ENCODE results near the gene COL5A2. TPM values are rescaled to one million over a fixed set of nuclear protein-coding genes. Genes with fewer than 3 reads are reported as not detected.
A peak's percentile ranks its signal among the peaks of the same experiment; 100 is the strongest.

Gene COL5A2
- polyA plus RNA-seq, 4 donors, result 0.45 to 66.1 (median 7.8) TPM

DNA sequence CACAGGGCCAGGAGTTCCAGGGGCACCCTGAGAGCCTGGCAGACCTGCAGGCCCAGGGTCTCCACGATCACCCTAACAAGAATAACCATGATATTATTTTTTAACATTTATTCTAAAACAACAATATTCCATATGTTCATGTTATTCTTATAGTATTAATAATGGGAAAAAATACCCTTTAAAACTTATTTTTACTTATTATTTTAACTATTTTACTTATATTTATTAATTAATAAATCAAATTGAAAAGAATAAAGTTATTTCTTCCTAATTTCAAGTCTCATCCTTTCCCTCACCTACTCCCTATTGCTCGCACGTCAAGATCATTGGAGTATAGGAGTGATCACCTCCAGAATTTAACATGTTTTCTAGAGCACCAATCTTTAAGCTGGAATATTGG lies 133.7 kb downstream of the COL5A2 start:
- Histone ChIP-seq H3K9me3 (ENCODE audit: control insufficient read depth in 2 of 2, insufficient read depth in 1 of 2, low read depth in 1 of 2, low read length in 1 of 2) (no peaks in the 10 kb centered on the region), H3K4me1 (ENCODE audit: control insufficient read depth in 3 of 3, insufficient read depth in 2 of 3, low read depth in 1 of 3, low read length in 2 of 3) (no peaks in the 10 kb centered on the region), H3K36me3 (ENCODE audit: control insufficient read depth in 3 of 3, insufficient read depth in 2 of 3, low read depth in 1 of 3, low read length in 3 of 3) (peaks cover 0 to 7% (median 0%) of the 10 kb centered on the region in 3 donors), H3K27ac (ENCODE audit: low read depth in 1 of 3, low read length in 2 of 3) (no peak overlapping the region), H3K4me3 (ENCODE audit: low read depth in 1 of 3, low read length in 3 of 3) (no peak overlapping the region), H3K27me3 (ENCODE audit: control insufficient read depth in 3 of 3, insufficient read depth in 3 of 3, low read length in 3 of 3) (no peaks in the 10 kb centered on the region)
- no peak for FAIRE-seq
- 80 to 91% (median 83%) methylated on average over 3 of the region's 3 CpGs for WGBS, 3 donors
- no peak for DNase-seq

DNA sequence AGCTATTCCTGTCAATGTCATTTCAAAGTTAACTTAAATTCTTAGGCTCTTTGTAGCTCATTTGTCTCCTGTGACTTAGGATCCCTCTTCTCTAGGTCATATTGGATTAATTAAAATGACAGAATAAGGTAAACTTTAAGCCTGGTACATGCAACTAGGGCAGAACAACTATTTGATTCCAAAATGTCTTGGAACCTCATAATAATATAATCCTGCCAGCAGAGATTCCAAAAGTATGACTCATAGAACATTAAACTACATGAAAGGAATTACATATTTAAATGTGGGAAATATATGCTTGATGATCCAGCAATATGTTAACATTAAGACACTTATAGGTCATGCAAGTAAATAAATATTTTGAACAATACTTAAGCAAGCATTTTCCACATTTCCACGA lies 142.0 kb downstream of the COL5A2 start:
- H3K9me3 ChIP-seq (ENCODE audit: control insufficient read depth in 2 of 2, insufficient read depth in 1 of 2, low read depth in 1 of 2, low read length in 1 of 2), result no peaks in the 10 kb centered on the region
- no peak overlapping the region for H3K4me3 ChIP-seq (ENCODE audit: low read depth in 1 of 3, low read length in 3 of 3)
- no peak for FAIRE-seq
- DNase-seq, result no peak
- peaks cover 0 to 13% (median 0%) of the 10 kb centered on the region in 3 donors for H3K36me3 ChIP-seq (ENCODE audit: control insufficient read depth in 3 of 3, insufficient read depth in 2 of 3, low read depth in 1 of 3, low read length in 3 of 3)
- no peaks in the 10 kb centered on the region for H3K4me1 ChIP-seq (ENCODE audit: control insufficient read depth in 3 of 3, insufficient read depth in 2 of 3, low read depth in 1 of 3, low read length in 2 of 3)
- WGBS, 3 donors, result 79 to 87% (median 85%) methylated on average over 1 of the region's 1 CpG
- no peaks in the 10 kb centered on the region for H3K27me3 ChIP-seq (ENCODE audit: control insufficient read depth in 3 of 3, insufficient read depth in 3 of 3, low read length in 3 of 3)
- H3K27ac ChIP-seq (ENCODE audit: low read depth in 1 of 3, low read length in 2 of 3), result no peak overlapping the region

DNA sequence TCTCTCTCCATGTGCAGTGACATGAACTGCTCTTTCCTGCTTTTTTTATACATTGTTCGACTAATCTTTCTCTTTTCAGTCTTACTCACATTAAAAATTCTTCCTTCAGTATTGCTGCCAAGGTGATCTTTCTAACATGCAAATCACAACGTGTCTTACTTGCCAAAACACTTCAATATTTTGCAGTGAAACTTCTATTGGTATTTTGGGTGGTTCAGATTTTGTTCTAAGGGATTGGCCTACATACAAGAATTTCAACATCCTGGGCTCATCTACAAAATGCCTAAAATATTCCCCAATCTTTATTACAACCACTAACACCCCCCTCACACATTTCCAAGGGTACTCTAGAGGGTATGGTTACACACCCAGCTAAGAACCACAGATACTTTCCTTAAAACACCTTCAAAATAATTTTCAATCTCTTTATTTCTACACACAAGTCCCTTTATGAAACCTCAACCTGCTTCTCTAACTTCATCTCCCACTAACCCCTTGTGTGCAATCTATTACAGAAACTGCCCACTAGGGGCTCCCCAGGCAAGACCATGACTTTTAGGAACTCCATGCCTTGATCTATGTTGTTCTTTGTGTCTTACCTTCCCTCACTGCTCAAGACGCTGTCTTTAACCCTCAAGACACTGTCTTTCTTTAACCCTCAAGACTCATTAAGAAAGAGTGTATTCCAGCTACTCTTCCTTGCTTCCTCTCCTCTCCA lies 154.5 kb downstream of the COL5A2 start:
- H3K4me3 ChIP-seq (ENCODE audit: low read depth in 1 of 3, low read length in 3 of 3), result no peak overlapping the region
- 49 to 54% (median 53%) methylated on average over 3 of the region's 3 CpGs for WGBS, 3 donors
- H3K36me3 ChIP-seq (ENCODE audit: control insufficient read depth in 3 of 3, insufficient read depth in 2 of 3, low read depth in 1 of 3, low read length in 3 of 3), result no peaks in the 10 kb centered on the region
- FAIRE-seq (no peak), DNase-seq (no peak)
- H3K27ac ChIP-seq (ENCODE audit: low read depth in 1 of 3, low read length in 2 of 3), result no peak overlapping the region
- H3K4me1 ChIP-seq (ENCODE audit: control insufficient read depth in 3 of 3, insufficient read depth in 2 of 3, low read depth in 1 of 3, low read length in 2 of 3), result no peaks in the 10 kb centered on the region
- H3K27me3 ChIP-seq (ENCODE audit: control insufficient read depth in 3 of 3, insufficient read depth in 3 of 3, low read length in 3 of 3), result no peaks in the 10 kb centered on the region
- H3K9me3 ChIP-seq (ENCODE audit: control insufficient read depth in 2 of 2, insufficient read depth in 1 of 2, low read depth in 1 of 2, low read length in 1 of 2), result no peaks in the 10 kb centered on the region

DNA sequence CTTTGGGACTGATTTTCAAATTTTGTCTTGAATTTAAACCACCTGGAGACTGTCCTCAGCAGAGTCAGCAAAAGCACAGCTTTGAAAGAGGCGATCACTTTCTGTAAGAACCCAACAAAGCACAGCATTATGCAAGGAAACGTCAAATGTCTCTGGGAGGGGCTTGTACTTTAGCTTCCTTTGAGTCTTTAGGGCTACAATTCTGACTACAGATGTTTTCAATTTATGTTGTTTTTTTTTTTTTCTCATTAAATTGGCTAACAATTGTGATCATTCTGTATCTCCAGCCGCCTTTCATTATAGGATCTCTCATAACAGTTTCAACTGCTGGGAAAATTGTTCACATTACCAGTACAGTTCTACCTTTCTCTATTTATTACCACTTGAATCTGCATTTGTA lies 157.1 kb downstream of the COL5A2 start:
- no peak for DNase-seq
- 58 to 85% (median 84%) methylated on average over 3 of the region's 3 CpGs for WGBS, 3 donors
- no peaks in the 10 kb centered on the region for H3K4me1 ChIP-seq (ENCODE audit: control insufficient read depth in 3 of 3, insufficient read depth in 2 of 3, low read depth in 1 of 3, low read length in 2 of 3)
- peak overlapping the region in 1 of 3 donors; percentile 3 for H3K27ac ChIP-seq (ENCODE audit: low read depth in 1 of 3, low read length in 2 of 3)
- H3K4me3 ChIP-seq (ENCODE audit: low read depth in 1 of 3, low read length in 3 of 3), result no peak overlapping the region
- H3K27me3 ChIP-seq (ENCODE audit: control insufficient read depth in 3 of 3, insufficient read depth in 3 of 3, low read length in 3 of 3), result no peaks in the 10 kb centered on the region
- H3K36me3 ChIP-seq (ENCODE audit: control insufficient read depth in 3 of 3, insufficient read depth in 2 of 3, low read depth in 1 of 3, low read length in 3 of 3), result no peaks in the 10 kb centered on the region
- FAIRE-seq, result no peak
- H3K9me3 ChIP-seq (ENCODE audit: control insufficient read depth in 2 of 2, insufficient read depth in 1 of 2, low read depth in 1 of 2, low read length in 1 of 2), result no peaks in the 10 kb centered on the region

DNA sequence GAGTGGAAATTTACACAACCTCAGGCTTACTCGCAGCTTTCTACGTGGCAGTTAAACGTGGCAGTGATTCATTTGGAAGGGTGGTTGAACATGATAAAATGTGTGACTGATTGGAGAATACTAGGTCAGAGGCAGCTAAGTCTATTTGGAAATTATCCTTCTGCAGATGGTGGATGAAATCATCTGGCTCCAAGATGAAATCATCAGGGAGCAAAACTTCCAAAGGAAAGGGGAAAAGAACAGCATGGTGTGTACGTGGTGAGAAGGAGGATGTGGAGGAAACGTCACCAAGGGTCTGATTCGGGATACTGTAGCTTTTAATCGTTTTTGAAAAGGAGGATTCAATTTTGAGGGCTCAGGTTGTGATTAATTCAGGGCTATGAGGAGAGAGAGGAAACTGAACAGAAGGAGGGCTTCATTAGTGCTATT lies 157.5 kb downstream of the COL5A2 start:
- Histone ChIP-seq H3K36me3 (ENCODE audit: control insufficient read depth in 3 of 3, insufficient read depth in 2 of 3, low read depth in 1 of 3, low read length in 3 of 3) (no peaks in the 10 kb centered on the region), H3K27ac (ENCODE audit: low read depth in 1 of 3, low read length in 2 of 3) (peak overlapping the region in 1 of 3 donors; percentile 3), H3K27me3 (ENCODE audit: control insufficient read depth in 3 of 3, insufficient read depth in 3 of 3, low read length in 3 of 3) (no peaks in the 10 kb centered on the region), H3K9me3 (ENCODE audit: control insufficient read depth in 2 of 2, insufficient read depth in 1 of 2, low read depth in 1 of 2, low read length in 1 of 2) (no peaks in the 10 kb centered on the region), H3K4me3 (ENCODE audit: low read depth in 1 of 3, low read length in 3 of 3) (no peak overlapping the region), H3K4me1 (ENCODE audit: control insufficient read depth in 3 of 3, insufficient read depth in 2 of 3, low read depth in 1 of 3, low read length in 2 of 3) (no peaks in the 10 kb centered on the region)
- FAIRE-seq (no peak), DNase-seq (no peak)
- 64 to 82% (median 78%) methylated on average over 7 of the region's 7 CpGs for WGBS, 3 donors

DNA sequence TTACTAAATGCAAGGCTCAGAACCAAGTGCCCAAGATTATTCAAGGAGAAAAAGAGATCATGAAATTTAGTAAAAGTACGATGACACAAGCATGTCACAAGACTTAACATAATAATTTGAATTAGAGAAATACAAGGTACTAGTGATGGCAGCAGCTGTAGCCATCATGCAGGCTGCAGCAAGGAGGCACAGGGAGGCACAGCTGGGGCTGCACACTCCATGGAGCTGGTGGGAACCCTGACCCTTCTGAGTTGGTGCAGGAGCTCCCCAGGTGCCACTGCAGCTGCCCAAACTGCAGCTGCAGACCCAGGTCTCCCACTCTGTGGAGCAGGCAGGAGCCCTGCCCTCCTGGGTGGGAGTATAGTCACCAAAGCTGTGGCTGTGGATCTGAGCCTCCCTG lies 159.4 kb downstream of the COL5A2 start:
- DNase-seq (no peak), FAIRE-seq (no peak)
- no peaks in the 10 kb centered on the region for H3K4me1 ChIP-seq (ENCODE audit: control insufficient read depth in 3 of 3, insufficient read depth in 2 of 3, low read depth in 1 of 3, low read length in 2 of 3)
- H3K4me3 ChIP-seq (ENCODE audit: low read depth in 1 of 3, low read length in 3 of 3), result no peak overlapping the region
- WGBS, 3 donors, result 79 to 85% (median 82%) methylated on average over 1 of the region's 1 CpG
- no peaks in the 10 kb centered on the region for H3K9me3 ChIP-seq (ENCODE audit: control insufficient read depth in 2 of 2, insufficient read depth in 1 of 2, low read depth in 1 of 2, low read length in 1 of 2)
- H3K36me3 ChIP-seq (ENCODE audit: control insufficient read depth in 3 of 3, insufficient read depth in 2 of 3, low read depth in 1 of 3, low read length in 3 of 3), result no peaks in the 10 kb centered on the region
- no peaks in the 10 kb centered on the region for H3K27me3 ChIP-seq (ENCODE audit: control insufficient read depth in 3 of 3, insufficient read depth in 3 of 3, low read length in 3 of 3)
- no peak overlapping the region for H3K27ac ChIP-seq (ENCODE audit: low read depth in 1 of 3, low read length in 2 of 3)

DNA sequence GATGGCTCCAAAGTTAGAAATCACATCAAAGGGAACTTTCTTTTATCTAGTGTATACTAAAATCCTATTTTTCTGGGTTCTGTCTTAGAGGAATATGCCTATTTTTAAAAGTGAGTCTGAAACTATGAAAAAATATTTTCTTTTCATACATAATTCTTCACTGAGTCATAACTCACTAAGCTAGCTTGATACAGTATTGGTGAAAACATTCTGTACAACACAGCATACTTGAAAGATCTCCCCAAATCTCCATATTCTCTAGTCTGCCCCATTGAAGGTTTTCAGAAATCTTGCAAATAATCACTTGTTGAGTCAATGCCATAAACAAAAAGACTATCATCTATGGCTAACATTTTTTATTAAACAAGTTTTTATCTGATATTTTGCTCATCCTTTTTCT lies 160.9 kb downstream of the COL5A2 start:
- Histone ChIP-seq H3K4me1 (ENCODE audit: control insufficient read depth in 3 of 3, insufficient read depth in 2 of 3, low read depth in 1 of 3, low read length in 2 of 3) (no peaks in the 10 kb centered on the region), H3K27ac (ENCODE audit: low read depth in 1 of 3, low read length in 2 of 3) (no peak overlapping the region), H3K27me3 (ENCODE audit: control insufficient read depth in 3 of 3, insufficient read depth in 3 of 3, low read length in 3 of 3) (no peaks in the 10 kb centered on the region), H3K9me3 (ENCODE audit: control insufficient read depth in 2 of 2, insufficient read depth in 1 of 2, low read depth in 1 of 2, low read length in 1 of 2) (no peaks in the 10 kb centered on the region), H3K4me3 (ENCODE audit: low read depth in 1 of 3, low read length in 3 of 3) (no peak overlapping the region), H3K36me3 (ENCODE audit: control insufficient read depth in 3 of 3, insufficient read depth in 2 of 3, low read depth in 1 of 3, low read length in 3 of 3) (no peaks in the 10 kb centered on the region)
- no peak for DNase-seq
- FAIRE-seq, result no peak

DNA sequence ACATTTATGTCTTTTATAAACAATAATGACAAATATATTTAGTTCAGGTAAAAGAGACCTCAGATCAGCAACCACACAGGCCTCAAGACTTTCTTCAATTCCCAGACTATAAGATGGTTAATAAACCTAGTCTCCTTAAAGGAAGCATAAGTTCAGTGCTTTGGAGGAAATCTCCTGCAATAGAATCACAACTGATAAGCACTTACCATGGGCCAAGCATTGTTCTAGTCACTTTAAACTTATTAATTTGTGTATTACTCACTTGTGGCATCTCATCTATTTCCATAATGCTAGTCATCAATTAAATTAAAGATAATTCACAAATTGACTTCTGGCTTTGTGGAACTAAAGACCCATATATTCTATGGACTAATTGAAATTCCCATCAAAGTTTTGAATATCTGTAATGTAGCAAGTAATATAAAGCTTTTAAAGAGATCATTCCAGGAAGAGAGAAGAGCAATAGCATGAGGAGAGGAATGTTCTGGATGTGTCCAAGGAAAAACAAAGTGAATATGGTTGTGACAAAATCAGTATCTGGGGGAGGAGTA lies 163.2 kb downstream of the COL5A2 start:
- Histone ChIP-seq H3K27me3 (ENCODE audit: control insufficient read depth in 3 of 3, insufficient read depth in 3 of 3, low read length in 3 of 3) (no peaks in the 10 kb centered on the region), H3K4me3 (ENCODE audit: low read depth in 1 of 3, low read length in 3 of 3) (no peak overlapping the region), H3K27ac (ENCODE audit: low read depth in 1 of 3, low read length in 2 of 3) (no peak overlapping the region), H3K9me3 (ENCODE audit: control insufficient read depth in 2 of 2, insufficient read depth in 1 of 2, low read depth in 1 of 2, low read length in 1 of 2) (no peaks in the 10 kb centered on the region), H3K4me1 (ENCODE audit: control insufficient read depth in 3 of 3, insufficient read depth in 2 of 3, low read depth in 1 of 3, low read length in 2 of 3) (no peaks in the 10 kb centered on the region), H3K36me3 (ENCODE audit: control insufficient read depth in 3 of 3, insufficient read depth in 2 of 3, low read depth in 1 of 3, low read length in 3 of 3) (no peaks in the 10 kb centered on the region)
- DNase-seq (no peak), FAIRE-seq (no peak)

DNA sequence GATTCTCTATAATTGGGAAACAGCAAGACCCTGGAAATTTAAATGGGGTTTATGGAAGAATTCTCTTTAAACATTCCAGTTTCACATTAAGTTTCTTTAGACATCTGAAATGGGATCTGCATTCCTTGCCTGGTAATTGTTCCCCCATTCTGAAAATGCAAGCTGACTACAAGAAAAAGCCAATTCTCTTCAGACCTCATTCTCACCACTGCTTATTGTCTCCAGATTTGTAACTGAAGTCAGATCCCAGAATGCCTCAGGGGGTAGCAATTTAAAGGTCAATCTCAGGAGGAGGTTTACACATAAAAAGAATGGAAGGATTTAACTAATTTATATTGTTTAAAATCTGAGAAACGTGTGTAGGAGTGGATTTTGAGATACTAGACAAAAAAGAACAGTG lies 164.2 kb downstream of the COL5A2 start:
- WGBS, 3 donors, result 18 to 47% (median 27%) methylated on average over 1 of the region's 1 CpG
- FAIRE-seq, result no peak
- Histone ChIP-seq H3K27me3 (ENCODE audit: control insufficient read depth in 3 of 3, insufficient read depth in 3 of 3, low read length in 3 of 3) (no peaks in the 10 kb centered on the region), H3K36me3 (ENCODE audit: control insufficient read depth in 3 of 3, insufficient read depth in 2 of 3, low read depth in 1 of 3, low read length in 3 of 3) (no peaks in the 10 kb centered on the region), H3K4me1 (ENCODE audit: control insufficient read depth in 3 of 3, insufficient read depth in 2 of 3, low read depth in 1 of 3, low read length in 2 of 3) (no peaks in the 10 kb centered on the region), H3K9me3 (ENCODE audit: control insufficient read depth in 2 of 2, insufficient read depth in 1 of 2, low read depth in 1 of 2, low read length in 1 of 2) (no peaks in the 10 kb centered on the region), H3K4me3 (ENCODE audit: low read depth in 1 of 3, low read length in 3 of 3) (no peak overlapping the region), H3K27ac (ENCODE audit: low read depth in 1 of 3, low read length in 2 of 3) (no peak overlapping the region)
- DNase-seq, result no peak

Measured in small intestine (tissue), 7 donors.